Measurements from ENCODE around the gene GJB3.
"Not testable (repeated sequence)": the region's sequence is repeated elsewhere in the genome, so short reads cannot be mapped to it uniquely, and the experiment has no call there.

The GJB3 gene

DNA sequence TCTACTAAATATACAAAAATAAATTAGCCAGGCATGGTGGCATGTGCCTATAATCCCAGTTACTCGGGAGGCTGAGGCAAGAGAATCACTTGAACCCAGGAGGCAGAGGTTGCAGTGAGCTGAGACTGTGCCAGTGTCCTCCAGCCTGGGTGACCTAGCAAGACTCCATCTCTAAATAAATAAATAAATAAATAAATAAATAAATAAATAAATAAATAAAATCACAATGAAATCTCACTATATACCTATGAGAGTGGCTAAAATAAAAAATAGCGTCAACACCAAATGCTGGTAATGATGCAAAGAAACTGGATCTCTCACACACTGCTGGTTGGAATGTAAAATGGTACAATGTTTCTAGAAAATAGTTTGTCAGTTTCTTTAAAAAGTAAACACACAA lies 37.8 kb downstream of the GJB3 start:
- in situ Hi-C loops (cut with MboI; ENCODE audit: low sequenced_read_pairs), result not testable (repeated sequence)

DNA sequence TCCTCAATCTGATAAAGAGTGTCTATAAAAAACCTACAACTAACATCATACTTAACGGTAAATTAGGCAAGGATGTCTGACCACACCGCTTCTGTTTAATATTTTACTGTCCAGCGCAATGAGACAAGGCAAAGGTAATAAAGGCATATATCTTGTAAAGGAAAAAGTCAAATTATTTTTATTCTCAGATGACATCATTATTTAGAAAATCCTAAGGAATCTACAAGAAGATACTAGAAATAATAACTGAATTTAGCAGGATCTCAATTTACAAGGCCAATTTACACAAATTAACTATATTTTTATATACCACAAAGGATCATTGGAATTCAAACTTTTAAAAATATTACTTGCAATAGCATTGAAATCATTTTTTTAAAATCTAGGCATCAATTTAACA lies 41.2 kb downstream of the GJB3 start:
- in situ Hi-C loops (cut with MboI; ENCODE audit: low sequenced_read_pairs), result no loop called here

DNA sequence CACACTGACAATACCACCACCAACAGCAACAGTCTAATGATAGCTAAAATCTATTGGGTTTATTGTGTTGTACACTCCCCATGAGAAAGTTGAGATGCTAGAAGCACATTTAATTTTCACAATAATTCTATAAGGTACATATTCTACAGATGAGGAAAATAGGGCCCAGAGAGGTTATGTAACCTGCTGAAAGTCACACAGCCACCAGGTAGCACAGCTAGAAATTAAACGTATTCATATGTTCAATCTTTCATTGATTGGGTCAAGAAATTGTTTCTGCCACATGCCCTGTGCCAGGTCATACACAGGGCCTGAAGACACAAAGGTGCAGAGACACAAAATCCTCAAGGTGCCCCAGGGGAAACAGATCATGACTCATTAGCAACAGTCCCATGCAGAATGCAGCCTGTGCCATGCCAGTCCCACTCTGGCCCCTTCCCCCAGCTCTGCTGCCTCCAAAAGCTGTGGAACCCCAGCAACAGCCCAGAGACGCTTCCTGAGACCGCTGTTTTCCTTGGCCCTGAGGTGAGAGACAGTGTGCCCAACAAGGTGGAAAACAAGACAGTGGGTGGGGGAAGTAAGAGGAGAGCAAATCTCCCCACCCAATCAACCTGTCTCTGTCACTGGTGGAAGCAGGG lies 43.9 kb downstream of the GJB3 start:
- in situ Hi-C loops (cut with MboI; ENCODE audit: low sequenced_read_pairs), result no loop called here

DNA sequence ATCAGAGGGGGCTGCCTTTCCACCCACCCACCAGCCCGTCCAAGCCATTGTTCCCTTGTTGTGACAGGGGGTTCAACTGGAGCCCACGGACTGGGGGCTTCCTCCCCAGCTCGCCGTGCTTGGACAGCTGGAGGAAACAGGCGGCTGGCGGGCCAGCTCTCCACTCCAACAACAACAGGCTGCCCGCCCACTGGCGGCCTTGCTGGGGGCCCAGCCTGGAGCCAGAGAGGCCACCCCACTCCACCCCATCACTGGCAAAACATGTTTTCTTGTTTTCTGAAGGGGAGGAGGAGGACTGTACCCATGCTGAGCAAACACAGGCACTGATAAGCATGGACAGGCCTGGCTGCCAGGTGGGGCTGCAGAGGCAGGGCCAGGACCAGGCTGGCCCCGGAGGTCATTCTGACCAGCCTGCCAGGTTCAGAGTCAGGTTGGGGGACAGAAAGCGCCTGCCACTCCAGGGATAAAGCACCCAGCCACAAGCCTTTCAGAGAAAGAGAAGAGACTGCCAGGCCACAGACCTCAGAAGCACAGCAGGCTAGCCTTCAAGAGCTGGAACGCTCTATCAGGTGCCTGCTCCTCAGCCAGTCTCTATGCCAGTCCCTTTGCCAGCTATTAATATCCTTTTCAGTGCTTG lies 44.6 kb downstream of the GJB3 start:
- in situ Hi-C loops (cut with MboI; ENCODE audit: low sequenced_read_pairs), result no loop called here

DNA sequence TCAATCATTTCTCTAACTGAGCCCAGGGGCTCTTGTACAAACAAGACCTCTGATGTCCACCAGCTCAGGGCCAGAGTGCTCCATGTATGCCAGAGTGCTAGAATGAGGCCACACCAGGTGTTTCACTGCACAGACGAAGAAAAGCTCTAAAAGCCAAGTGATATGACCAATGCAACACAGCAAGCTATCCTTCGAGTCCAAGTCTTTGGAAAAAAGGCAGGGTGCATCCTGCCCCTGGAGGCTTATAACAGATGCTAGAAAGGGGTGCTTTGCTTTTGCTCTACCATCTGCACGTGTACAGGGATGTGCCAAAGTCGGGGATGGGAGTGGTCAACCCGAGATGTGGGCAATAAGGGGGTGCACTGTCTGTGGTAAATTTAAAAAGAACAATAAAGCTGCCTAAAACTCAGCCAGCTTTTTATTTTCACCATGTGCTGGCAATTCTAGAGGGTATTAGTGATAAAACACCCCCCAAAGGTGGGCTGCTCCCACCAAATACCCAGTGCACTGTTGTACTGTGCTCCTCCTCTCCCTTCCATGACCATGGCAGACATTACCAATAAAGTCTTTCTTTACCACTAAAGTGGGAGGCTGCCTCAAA lies 46.4 kb downstream of the GJB3 start:
- in situ Hi-C loops (cut with MboI; ENCODE audit: low sequenced_read_pairs), result no loop called here

DNA sequence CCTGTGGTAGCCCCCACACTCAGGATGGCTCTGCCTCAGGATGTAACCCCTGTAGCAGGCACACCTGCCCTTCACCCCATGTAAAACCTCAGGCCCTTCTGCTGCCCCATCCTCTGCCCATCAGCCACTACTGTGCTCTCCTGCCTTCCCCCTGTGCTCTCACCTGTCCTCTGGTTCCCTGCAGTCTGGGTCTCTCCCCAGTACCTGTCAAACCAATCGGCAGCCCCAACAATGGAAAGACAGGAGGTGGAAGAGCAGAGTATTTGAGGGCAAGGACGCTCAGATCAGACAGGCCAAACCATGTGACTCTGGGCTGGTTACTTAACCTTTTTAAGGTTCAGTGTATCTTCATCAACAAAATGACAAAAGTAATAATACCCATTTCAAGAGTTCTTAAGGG lies 47.6 kb downstream of the GJB3 start:
- in situ Hi-C loops (cut with MboI; ENCODE audit: low sequenced_read_pairs), result no loop called here

DNA sequence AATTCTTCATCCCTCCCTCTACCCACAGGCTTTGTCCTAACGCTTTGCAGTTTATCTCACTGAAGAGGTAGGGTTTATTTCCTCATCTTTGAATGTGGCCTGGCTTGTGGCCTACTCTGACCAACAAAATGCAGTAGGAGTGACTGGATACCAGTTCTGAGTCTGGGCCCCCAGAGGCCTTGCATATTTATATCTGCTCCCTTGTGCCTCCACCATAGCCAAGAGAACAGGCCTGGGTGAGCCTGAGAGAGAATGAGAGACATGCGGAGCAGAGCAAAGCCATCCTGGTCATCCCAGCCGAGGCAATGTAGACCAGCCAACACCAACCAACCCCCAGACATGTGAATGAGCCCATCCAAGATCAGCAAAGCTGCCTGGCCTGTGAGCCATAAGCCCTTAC lies 48.2 kb downstream of the GJB3 start:
- in situ Hi-C loops (cut with MboI; ENCODE audit: low sequenced_read_pairs), result no loop called here

DNA sequence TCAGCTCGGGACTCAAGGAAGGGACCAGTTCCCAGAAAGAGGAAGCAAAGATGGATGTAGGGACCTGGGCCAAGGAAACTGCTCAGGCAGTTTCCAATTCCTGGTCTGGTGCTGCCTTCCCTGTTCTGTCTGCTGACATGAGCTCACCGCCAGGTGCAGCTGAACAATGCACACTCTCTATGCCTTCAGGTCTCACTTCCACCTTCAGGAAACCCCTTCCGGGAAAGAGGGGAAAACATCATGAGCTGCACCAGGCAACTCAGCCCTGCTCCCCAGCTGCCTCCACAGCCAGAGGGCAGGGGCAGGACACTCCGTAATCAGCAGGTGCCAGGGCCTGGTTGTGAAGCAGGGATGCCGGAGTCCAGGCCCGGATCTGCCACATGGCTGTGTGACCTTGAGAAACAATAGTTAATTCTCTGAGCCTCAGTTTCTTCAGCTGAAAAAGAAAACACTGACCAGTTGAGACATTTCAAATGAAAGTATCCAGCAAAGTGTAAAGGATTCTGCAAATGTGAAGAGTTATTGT lies 50.8 kb downstream of the GJB3 start:
- in situ Hi-C loops (cut with MboI; ENCODE audit: low sequenced_read_pairs), result no loop called here

DNA sequence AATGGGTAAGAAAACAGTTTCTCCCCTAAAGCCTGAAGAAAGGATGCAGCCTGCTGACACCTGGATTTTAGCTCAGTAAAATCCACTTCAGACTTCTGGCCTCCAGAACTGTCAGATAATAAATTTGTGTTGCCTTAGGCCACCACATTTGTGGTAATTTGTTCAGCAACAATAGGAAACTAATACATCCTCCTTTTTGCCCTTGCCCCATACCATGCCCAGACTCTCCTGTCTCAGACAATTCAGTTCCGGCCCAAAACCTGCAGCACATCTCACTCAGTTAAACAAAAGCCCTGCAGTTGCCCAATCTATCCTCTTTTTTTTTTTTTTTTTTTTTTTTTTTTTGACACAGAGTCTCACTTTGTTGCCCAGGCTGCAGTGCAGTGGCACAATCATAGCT lies 52.7 kb downstream of the GJB3 start:
- in situ Hi-C loops (cut with MboI; ENCODE audit: low sequenced_read_pairs), result no loop called here
